HG02798 (cell line): ENCODE results near the gene PREX1.
A peak's percentile ranks its signal among the peaks of the same experiment; 100 is the strongest.
"Not testable (repeated sequence)": the region's sequence is repeated elsewhere in the genome, so short reads cannot be mapped to it uniquely, and the experiment has no call there.

Experiments
- ATAC-seq: cut with Tn5 transposase; IDR thresholded peaks from one replicate; pipeline ENCODE4 v1.9.1; 2021; ENCODE audit warnings: mild to moderate bottlenecking; ENCODE audit not compliant: unreplicated experiment, poor library complexity

PREX1 gene

DNA sequence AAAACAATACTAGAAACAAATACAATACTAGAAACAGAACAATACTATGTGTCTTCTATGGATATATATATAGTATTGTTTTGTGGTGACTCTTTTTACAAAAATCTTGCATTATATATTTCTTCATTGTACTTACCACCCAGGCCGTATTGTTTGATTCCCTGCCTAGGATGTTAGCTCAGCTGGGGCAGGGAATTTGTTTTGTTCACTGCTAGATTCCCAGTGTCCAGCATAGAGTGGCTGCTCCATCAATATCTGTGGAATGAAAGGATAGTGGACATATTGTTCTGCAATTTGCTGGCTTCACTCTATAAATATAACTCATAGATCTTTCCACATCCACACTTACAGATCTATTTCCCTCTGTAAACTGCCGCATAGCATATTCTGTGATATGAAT lies 21.5 kb upstream of the PREX1 start:
- ATAC-seq, result no peak

DNA sequence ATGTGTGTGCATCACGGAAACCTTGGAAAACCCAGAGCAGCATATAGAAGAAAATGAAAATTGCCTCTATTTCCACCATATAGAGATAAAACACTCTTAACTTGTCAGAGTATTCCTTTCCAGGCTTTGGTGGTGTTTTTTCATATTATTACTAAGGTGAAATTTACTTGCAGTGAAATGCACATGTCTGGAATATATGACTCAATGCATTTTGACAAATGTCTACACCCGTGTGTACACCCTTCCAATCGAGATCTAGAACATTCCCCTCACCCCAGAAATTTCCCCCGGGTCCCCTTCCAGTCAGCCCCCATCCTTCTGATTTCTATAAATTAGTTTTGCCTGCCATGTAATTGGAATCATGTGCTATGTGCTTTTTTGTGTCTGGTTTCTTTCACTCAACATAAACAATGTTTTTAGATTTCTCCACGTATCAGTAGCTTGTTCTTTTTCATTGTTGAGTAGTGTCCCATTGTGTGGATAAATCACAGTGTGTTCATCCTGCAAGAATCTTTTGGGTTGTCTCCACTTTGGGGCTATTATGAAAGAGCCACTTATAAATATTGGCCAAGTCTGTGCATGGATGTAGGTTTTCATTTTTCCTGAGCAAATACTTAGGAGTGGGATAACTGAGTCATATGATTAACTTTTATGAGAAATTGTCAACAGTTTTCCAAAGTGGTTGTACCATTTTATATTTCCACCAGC lies 19.9 kb upstream of the PREX1 start:
- no peak for ATAC-seq

DNA sequence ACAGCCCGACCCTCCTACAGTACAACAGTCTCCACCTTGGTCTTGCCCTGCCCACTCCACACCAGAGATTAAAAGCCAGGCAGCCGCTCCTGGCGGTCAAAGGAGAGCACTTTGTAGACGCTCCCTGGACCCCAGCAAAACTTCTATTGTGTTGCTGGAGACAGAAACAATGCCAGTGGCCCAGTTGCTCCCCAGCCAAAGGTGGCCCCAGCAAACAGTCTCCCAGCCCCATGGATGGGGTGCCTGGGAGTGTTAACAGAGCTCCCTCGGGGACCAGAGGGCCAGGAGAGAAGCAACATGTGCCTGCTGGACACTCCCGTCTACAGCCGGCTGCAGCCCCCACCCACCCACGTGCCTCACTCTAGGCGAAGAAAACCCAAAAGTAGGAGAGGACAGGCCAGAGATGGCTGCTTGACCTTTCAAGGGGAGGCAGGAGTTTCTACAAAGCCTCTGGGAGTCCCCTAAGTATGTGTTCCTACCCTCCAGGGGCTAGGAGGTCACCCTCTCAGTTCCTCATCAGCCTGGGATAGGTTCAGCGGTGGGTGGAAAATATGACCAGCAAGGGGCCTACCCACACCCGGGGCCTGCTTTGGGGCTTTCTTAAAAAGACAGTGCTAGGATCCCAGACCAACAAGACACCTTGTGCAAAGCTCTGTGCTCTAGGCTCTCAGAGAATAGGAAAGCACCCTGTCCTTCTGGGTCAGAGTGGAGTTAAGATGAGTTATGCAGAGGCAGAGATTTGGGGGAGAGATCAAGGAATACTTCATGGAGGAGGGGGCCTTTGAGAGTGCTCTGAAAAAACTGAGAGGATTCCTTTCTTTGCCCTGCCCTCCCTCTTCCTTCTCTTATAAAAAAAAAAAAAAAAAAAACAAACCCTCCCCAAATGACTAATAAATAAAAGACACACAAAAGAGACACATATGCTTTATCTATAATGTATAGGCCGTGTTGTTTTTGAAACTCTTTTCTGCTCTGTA lies 19.0 kb upstream of the PREX1 start:
- peak; percentile 95 for ATAC-seq

DNA sequence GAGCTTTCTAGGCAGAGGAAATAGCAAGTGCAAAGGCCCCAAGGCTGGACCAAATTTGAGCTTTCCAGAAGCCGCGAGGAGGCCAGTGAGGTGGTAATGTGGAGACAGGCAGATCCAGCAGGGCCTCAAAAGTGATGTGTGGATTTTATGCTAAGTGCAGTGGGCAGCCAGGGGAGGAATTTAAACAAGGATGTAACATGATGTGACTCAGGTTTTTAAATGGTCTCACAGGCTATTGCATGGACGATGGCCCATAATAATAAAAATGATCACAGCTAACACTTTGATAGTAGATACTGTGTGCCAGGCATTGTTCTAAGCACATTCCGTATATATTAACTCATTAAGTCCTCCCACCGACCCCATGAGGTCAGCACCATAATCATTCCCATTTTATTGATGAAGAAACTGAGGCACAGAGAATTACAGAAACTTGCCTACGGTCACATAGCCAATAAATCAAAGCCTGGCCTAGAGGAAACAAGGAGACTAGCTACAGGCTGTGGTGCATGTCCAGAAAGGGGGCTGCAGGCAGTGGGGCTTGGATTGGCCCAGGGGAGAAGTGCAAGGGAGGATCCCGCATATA lies 18.0 kb upstream of the PREX1 start:
- ATAC-seq, result no peak

DNA sequence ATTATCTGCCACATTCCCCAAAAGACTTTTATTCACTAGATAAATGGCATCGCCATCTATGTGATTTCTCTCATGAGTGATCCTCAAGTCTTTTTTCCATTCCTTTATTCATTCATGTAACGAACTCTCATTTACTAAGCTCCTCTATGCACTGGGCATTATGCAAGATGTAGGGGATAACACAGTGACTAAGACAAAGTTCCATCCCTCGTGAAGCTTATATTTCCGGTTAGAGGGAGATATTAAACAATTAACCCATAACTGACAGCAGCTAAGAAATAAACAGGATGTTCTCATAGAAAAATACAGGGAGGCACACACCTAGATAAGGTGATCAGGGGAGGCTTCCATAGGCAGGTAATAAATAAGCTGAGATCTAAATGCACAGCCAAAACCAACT lies 17.2 kb upstream of the PREX1 start:
- no peak for ATAC-seq

DNA sequence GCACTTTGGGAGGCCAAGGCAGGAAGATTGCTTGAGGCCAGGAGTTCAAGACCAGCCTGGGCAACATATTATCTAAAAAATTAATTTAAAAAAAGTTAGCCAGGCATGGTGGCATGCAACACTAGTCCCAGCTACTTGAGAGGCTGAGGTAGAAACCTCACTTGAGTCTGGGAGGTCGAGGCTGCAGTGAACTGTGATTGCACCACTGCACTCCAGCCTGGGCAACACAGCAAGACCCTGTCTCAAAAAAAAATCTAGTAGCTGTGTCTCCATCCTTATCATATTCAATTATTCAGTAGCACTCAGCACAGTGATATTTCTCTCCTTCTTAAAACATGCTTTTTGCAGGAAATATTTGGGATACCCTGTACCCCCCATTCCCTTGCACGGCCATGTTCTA lies 16.1 kb upstream of the PREX1 start:
- not testable (repeated sequence) for ATAC-seq

DNA sequence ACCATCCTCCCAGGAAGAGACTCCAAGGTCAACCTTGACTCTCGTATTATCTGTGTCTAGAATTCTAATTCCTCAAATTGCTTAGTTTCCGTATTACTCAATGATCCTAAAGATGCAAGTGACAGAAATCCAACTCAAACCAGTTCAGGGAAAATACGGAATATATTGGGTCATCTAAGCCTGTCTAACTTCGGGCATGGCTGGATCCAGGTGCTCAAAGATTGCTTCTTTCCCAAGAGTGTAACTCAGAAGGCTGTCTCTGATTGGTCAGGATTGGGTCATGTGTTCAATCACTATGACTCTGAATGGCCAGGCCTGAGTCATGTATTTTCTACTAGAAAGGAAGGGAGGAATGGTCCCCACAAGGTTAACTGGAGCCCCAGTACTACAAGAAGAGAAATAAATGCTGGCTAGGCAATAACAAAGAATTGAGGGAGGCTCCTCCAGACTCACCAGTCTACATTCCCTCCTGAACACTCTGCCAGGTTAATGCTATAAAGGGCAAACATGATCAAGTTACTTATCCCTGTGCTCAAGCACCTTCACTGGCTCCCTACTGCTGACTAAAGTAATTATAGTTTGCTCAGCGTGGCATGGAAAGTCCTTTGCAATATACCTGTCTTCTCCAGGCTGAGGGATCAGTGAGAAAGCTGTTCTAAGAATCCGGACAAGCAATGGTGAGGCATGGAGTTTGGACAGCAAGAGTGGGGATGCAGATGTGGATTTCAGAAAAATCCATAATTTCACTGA lies 15.4 kb upstream of the PREX1 start:
- ATAC-seq, result no peak

DNA sequence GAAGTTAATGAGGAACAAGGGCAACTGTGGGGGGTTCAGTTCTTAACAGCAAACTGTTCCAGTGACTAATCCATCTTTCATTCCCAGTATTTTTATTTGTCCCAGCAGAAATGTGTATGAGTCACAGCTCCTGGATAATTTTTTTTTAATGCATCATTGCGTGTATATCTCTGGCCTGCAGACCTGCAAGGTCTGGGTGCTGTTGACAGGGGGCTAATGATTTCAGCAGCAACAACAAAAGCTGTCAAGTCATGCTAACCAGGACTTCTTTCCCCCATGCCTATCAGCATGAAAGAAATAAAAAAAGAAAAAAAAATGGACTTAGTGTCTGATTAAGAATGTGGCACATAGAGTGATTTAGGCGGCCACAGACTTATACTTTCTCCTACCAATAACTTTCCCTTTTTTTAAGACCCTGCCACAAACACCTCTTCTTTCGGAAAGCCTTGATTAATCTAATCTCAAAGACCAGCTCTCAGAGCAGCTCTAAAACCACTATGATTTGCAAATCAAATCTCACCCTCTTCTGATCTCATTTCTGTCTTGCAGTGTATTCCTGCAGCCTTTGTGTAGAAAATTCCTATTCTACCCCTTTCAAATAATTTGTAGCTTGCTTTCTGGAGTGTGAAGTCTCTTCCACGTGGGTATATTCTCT lies 14.2 kb upstream of the PREX1 start:
- no peak for ATAC-seq

DNA sequence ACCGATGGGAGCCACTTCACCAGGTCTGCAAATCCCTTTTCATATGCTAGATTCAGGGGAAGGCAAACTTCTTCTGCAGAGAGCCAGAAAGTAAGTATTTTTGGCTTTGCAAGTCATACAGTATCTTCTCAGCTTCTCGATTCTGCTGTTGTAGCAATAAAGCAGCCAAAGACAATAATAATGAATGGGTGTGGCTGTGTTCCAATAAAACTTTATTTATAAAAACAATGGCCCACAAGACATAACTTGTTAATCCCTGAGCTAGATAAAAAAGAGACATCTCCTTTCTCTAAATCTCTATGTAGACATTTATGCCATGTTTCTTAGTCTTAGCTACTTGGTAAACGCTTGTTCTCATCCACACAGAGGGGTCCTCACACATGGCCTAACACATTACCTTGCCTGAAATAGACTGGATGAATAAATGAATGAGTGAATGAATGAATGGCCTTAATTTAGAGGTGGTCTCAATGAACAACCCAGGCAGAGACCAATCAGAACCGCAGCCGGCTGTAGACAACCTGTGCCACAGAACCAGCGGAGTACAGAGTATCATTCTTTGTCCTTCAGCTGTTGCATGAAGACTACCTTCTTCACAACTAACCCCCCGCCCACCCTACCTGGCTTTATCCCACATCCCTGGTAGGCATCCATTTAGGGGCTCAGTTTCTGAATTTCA lies 13.5 kb upstream of the PREX1 start:
- ATAC-seq, result no peak

DNA sequence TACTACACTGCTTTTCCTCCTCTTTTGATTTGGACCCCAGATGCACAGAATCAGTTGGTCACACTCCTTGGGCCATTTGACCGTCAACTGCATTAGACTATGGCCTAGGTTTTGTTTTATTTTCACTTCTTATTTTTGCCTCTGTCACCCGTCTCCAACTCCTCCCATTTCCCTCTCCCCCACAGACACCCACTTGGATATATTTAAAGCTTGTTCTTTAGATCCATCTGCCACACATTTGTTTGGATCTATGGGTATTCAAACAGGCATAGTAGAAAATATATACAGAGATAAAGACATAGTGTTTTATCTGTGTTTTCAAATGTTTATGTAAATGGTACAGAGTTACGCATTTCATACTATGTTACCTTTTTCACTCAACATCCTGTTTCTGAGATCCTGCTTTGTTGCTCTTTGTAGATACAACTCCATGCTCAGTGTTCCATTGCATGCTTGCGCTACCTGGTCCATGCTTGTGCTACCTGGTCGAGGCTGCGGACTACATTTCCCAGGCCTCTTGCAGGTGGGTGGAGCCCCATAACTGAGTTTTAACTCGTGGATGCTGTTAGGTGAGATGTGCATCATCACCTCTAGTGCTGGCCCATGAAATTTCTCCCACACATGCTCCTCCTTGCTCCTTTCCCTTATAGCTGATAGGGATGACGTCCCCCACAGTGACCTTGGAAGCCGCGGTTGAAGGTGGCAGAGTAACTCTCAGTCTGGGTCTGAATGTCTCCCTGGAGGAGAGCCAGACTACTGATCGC lies 11.5 kb upstream of the PREX1 start:
- peak; percentile 48 for ATAC-seq

DNA sequence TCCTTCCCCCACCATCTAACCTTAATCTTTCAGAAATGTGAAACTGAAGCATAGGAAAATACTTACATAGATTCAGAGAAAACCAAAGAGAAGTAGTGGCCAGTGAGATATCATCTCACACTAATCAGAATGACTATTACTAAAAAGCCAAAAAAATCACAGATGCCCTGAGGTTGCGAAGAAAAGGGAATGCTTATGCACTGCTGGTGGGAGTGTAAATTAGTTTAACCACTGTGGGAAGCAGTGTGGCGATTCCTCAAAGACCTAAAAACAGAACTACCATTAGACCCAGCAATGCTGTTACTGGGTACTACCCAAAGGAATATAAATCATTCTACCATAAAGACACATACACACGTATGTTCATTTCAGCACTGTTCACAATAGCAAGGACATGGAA lies 9.2 kb upstream of the PREX1 start:
- no peak for ATAC-seq

DNA sequence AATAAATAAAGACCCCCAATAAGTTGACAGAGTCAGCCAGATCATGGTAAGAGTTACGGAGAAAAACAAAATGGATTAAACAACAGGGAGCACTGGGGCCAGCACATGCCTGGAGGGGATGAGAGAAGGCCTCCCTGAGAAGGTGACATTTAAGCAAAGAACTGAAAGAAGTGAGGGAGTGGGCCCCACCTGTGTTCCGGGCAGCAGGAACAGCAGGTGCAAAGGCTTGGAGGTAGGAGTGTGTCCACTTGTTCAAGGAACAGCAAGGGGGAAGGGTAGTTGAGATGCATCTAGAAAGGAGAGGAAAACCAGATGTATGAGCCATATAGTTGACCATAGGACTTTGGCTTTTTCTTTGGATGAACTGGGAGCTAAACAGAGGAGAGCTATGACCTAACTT lies 7.6 kb upstream of the PREX1 start:
- ATAC-seq, result no peak

DNA sequence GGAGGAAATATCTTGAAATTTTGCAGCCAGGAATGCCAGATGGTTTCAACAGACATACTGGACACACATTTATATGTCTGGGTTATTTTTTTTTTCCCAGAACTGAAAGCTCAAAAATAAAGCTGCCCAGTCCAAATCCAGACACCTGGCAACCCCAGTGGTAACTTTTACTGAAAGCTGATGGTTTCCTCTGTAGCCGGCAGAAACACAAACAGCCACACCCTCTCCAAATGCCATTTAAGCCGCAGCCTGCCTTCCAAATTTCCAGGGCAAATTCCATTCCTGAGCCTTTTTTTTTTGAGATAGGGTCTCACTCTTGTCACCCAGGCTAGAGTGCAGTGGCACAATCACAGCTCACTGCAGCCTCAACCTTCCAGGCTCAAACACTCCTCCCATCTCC lies 6.5 kb upstream of the PREX1 start:
- ATAC-seq, result no peak

DNA sequence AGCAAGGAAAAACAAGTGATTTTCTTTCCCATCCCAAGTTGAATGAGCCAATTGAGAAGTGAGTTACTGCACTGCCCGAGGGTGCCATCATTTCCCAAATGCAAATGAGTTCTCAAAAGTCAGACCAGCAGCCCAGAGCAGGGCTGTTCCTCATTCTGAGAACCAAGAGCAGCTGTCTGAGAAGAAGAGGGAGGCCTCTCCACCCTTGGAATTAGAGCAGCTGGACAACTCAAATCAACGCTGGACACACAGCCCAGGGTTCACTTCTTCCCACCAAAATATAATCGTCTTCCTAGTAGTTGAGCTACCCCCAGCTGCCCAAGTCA lies 4.6 kb upstream of the PREX1 start:
- ATAC-seq, result no peak

DNA sequence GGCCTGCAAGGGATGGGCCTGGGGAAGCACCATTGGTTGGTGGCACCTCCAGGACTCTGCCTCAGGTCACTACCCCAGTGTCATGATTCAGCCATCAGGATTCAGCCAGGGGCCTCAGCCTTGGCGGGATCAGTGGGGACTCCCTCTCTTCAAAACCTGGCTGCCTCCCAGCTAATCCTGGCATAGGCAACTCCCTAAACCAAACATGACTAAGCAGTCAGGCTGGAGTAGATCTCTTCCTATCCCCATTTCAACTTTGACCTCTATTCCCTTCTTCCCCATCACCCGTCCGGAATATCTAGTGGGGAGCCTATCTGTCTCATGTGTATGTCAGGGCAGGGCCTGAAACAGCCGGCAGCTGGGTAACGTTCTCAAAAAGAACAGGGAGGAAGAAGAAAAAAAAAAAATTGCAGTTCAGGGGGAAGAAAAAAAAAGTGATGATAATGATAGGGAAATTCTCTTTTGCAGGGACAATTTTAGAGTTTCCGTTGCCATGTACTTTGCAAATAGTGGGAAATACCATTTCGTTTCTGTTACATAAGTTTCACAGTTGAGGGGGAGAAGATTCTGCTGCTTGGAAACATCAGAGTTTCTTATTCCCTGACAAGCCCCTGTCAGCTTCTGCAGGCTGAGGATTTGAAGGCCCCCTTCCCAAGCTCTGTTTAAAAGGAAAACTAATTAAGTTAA lies 4.1 kb upstream of the PREX1 start:
- ATAC-seq, result no peak

DNA sequence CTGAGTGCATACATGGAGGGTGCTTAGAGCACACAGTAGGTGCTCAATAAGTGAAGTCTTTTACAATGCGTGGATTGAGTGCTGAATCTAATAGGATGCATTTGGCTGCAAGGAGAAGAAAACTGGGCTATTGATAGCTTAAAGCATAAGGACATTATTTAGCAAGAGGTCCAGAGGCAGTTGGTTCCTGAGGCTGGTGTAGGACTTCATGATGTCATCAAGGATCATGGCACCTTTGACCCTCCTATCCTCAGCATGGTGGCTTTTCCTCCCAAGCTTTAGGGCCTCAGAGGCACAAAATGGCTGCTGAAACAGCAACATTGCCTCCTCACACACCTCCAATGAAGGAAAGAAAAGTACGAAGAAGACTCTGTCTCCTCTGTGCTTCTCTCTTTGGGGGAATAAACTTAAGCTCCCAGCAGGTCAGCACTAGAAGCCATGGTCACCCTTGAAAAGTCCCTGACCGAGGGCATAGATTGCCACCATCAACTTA lies 3.1 kb upstream of the PREX1 start:
- ATAC-seq, result no peak

DNA sequence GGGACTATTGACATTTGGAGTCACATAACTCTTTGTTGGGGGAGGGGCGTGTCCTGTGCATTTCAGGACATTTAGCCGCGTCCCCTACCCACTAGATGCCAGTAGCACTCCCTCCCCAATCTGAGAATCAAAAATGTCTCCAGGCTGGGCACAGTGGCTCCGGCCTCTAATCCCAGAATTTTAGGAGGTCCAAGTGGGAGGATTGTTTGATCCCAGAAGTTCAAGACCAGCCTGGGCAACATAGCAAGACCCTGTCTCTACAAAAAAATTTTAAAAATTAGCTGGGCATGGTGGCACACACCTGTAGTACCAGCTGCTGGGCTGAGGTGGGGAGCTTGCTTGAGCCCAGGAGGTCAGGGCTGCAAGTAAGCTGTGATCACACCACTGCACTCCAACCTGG lies 2.1 kb upstream of the PREX1 start:
- ATAC-seq, result no peak

DNA sequence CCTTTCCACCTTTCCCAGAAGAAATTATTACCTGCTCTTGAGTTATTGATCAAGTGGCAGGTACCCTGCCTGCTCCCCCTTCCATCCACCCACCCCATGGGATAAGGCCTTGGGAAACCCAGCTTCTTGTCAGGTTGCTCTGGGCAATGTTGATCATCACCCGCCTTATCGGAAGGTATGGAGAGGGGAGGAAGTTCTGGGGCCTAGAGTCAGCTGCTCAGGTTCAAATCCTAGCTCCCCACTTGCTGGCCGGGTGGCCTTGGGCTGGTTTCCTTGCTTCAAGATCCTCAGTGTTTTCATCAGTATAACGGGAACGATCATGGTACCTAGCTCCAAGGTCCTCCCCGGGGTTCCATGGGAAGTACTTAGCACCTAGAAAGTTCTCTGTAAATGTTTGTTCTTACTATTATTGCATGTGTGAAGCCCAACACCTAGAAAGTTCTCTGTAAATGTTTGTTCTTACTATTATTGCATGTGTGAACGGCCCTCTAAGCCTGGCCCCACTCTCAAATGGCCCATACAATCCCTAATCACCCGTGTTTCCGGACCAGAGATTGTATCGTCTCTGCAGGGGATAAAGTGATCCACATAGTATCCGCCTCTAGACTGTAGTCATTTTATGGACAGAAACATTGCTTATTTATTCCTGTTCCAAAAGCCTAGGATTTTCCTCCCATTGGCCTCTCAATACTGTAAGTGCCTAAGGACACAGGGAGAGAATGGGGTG lies 1.1 kb upstream of the PREX1 start:
- ATAC-seq, result no peak
